Measurements from ENCODE around the gene GABRA5. TPM values are rescaled to one million over a fixed set of nuclear protein-coding genes. Genes with fewer than 3 reads are reported as not detected.

GABRA5 gene
- total and polyA plus RNA-seq, 2 of the 8 experiments (the other 6 are each of a cell fraction or from before 2014, with no cell fraction given) = 15.0 to 29.6 TPM

- no peak overlapping the region for H2BK120ac ChIP-seq (replicated peaks; ENCODE audit: low read depth, low read length)
- H4K91ac ChIP-seq (replicated peaks; ENCODE audit: insufficient read length, low read length) = no peak overlapping the region
- H3K4me1 ChIP-seq (replicated peaks in 1 of 4; ENCODE audit: control insufficient read depth in 3 of 4, insufficient read depth in 4 of 4, low read length in 3 of 4) = peaks cover 0 to 13% (median 5%) of the 10 kb centered on the region in 4 experiments; a peak in 5 of 7 replicates
- H3K23ac ChIP-seq (ENCODE audit: insufficient read length) = no peak overlapping the region
- no peak for FAIRE-seq
- no peak overlapping the region for H3K4ac ChIP-seq (replicated peaks; ENCODE audit: insufficient read length, low read depth, low read length)
- H3K14ac ChIP-seq (ENCODE audit: insufficient read length) = no peak overlapping the region
- no peaks in the 10 kb centered on the region for H3K9me3 ChIP-seq (ENCODE audit: insufficient read depth in 2 of 2, low read depth in 1 of 2, low read length in 1 of 2)
- no peak overlapping the region for H3K27ac ChIP-seq (ENCODE audit: low read depth, low read length)
- no peak overlapping the region for H2AK5ac ChIP-seq (ENCODE audit: low read depth, low read length)
- TF ChIP-seq MAFK (IDR thresholded peaks at IDR 0.05; ENCODE audit: low read depth, low read length) = no peak
- no peak for TF ChIP-seq GABPA (IDR thresholded peaks at IDR 0.05; ENCODE audit: borderline replicate concordance, insufficient read depth, low read length)
- no peak for TF ChIP-seq SP4 (IDR thresholded peaks at IDR 0.05; ENCODE audit: low read length)
- no peak for TF ChIP-seq BACH1 (IDR thresholded peaks at IDR 0.05; ENCODE audit: low read length)
- TF ChIP-seq E2F6 (IDR thresholded peaks at IDR 0.05) = no peak
- TF ChIP-seq TAF7 (optimal IDR thresholded peaks at IDR 0.05; ENCODE audit: borderline replicate concordance, low read depth, low read length) = no peak
- TF ChIP-seq POLR2A (IDR thresholded peaks at IDR 0.05; ENCODE audit: control extremely low read depth in 1 of 2, low read depth in 2 of 2, low read length in 2 of 2) = no peak
- no peak for TF ChIP-seq GTF2F1 (IDR thresholded peaks at IDR 0.05; ENCODE audit: borderline replicate concordance, low read depth, low read length)
- H3K79me1 ChIP-seq (ENCODE audit: low read depth, low read length) = no peaks in the 10 kb centered on the region
- H3K36me3 ChIP-seq (ENCODE audit: control insufficient read depth in 2 of 4, insufficient read depth in 4 of 4, low read length in 3 of 4) = peaks cover 0 to 3% (median 0%) of the 10 kb centered on the region in 4 experiments; a peak in 1 of 8 replicates
- ChIA-PET POLR2A (ENCODE audit: partially characterized antibody) (no interaction called here), CTCF (ENCODE audit: partially characterized antibody) (no interaction called here)
- H2BK5ac ChIP-seq (ENCODE audit: low read depth, low read length) = no peak overlapping the region
- no peak overlapping the region for H2AFZ ChIP-seq (ENCODE audit: low read length)
- H3K56ac ChIP-seq (replicated peaks; ENCODE audit: insufficient read length, low read depth, low read length) = no peak overlapping the region
- DNase-seq (ENCODE audit: low read depth in 1 of 2, low spot score in 2 of 2) = no peak
- H2BK20ac ChIP-seq (ENCODE audit: low read length) = no peak overlapping the region
- no peak overlapping the region for H2BK12ac ChIP-seq (ENCODE audit: low read depth, low read length)
- WGBS, 2 experiments (ENCODE audit: extremely low coverage in 1 of 2, insufficient coverage in 1 of 2, insufficient read length in 1 of 2, insufficient replicate concordance in 2 of 2, low coverage in 1 of 2, low lambda C conversion rate in 2 of 2, missing lambda C conversion rate in 1 of 2) = 85% methylated on average over 3 of the region's 3 CpGs; no CpG with 5 or more reads in 1 of the 2 experiments
- no peak overlapping the region for H3K18ac ChIP-seq (ENCODE audit: extremely low read depth, low read length)
- peaks cover 14% of the 10 kb centered on the region for H3K23me2 ChIP-seq (ENCODE audit: low read depth, low read length)
- H3K9ac ChIP-seq (replicated peaks in 1 of 4; ENCODE audit: extremely low read depth in 1 of 4, low read depth in 3 of 4, low read length in 3 of 4) = no peak overlapping the region
- no peak overlapping the region for H4K8ac ChIP-seq (ENCODE audit: extremely low read depth, insufficient read depth, low read length)
- no peak overlapping the region for H3K4me3 ChIP-seq (ENCODE audit: extremely low read depth in 1 of 4, insufficient read depth in 2 of 4, low read depth in 3 of 4, low read length in 4 of 4)
- H3K4me2 ChIP-seq (ENCODE audit: insufficient read depth in 1 of 2, low read depth in 2 of 2, low read length in 2 of 2) = no peak overlapping the region
- peaks cover 0 to 2% of the 10 kb centered on the region in 2 experiments for H4K20me1 ChIP-seq (replicated peaks in 1 of 2; ENCODE audit: control insufficient read depth in 1 of 2, insufficient read depth in 2 of 2, low read length in 2 of 2)
- H3K79me2 ChIP-seq (ENCODE audit: control insufficient read depth in 1 of 2, insufficient read depth in 2 of 2, low read length in 2 of 2) = no peaks in the 10 kb centered on the region
- peaks cover 8 to 39% (median 24%) of the 10 kb centered on the region in 4 experiments for H3K27me3 ChIP-seq (replicated peaks in 1 of 4; ENCODE audit: control insufficient read depth in 3 of 4, extremely low read depth in 1 of 4, insufficient read depth in 3 of 4, low read length in 3 of 4)
- H4K5ac ChIP-seq (ENCODE audit: insufficient read length, low read depth, low read length) = no peak overlapping the region
- H2BK15ac ChIP-seq (ENCODE audit: low read length) = no peak overlapping the region
Observed at GRCh38 chr15:26869628-26870027, 2.8 kb downstream of the GABRA5 start.

Measured in H1 (cell line).